NCI-H2171 treated with DMSO at 0.1 percent for 48 hours (cell line): ENCODE results near the gene ACACB.
A peak's percentile ranks its signal among the peaks of the same experiment; 100 is the strongest.

ENCODE experiments used
- DNase-seq: peaks from one replicate; lab custom pipeline; 2025; lab: John Stamatoyannopoulos, UW

ACACB gene

GRCh38 chr12:109277899-109278762, 161.7 kb downstream of the ACACB start:
- DNase-seq = peak; percentile 79

GRCh38 chr12:109278912-109279311, 162.5 kb downstream of the ACACB start:
- no peak for DNase-seq

DNA sequence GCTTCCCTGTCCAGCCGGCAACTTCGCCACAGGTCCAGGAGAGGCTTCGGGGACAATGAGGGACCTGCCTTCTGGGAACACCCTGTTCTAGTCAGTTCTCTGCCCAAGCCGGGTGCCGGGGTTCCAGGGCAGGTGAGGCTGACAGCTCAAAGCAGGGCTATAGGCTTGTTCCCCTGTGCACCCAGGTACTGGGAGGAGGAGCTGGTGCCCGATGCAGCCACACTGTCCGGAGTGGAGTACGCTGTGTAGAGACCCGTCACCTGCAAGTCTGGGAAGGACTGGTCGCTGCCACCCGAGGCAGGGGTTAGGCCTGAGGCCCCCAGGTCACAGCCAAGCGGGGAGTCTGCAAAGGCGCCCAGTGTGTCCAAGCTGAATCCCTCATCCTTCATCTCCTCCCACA, 163.1 kb downstream of the ACACB start:
- DNase-seq = no peak

GRCh38 chr12:109281452-109281851, 165.1 kb downstream of the ACACB start:
- DNase-seq = no peak

DNA sequence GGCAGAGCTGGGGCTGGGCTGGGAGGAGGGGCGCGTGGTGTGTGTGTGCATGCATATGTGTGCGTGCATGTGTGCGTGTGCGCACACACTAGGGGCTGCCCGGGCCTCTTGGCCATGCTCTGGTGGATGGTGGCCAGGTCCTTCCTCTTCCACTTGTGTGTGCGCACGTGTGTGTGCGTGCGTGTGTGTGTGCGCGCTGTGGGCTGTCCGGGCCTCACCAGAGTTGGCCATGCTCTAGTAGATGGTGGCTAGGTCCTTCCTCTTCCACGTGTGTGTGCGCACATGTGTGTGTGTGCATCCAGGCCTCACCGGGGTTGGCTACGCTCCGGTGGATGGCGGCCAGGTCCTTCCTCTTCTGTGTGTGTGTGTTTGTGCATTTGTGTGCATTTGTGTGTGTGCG, 168.0 kb downstream of the ACACB start:
- DNase-seq = no peak

- peak; percentile 8 for DNase-seq
Measured at GRCh38 chr12:109286252-109286651, 169.9 kb downstream of the ACACB start.

GRCh38 chr12:109286652-109287051, 170.3 kb downstream of the ACACB start:
- no peak for DNase-seq

DNA sequence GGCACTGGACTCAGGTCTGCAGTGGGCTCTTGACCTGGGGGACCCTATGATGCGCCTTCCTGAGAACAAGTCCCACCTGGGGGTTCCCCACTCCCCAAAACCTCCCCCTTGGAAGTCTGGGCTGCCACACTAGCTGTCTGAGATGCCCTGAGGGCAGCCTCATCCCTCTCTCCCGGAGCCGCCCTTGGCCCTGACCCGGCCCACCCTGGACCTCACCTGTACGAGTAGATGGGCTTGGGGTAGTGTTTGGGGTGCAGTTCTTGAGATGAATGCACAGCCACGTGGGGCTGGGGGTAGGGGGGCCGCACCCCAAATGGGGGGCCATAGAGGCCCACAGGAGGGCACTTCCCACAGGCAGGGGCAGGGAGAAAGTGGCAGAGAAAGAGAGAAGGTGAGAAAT, 170.8 kb downstream of the ACACB start:
- no peak for DNase-seq

DNA sequence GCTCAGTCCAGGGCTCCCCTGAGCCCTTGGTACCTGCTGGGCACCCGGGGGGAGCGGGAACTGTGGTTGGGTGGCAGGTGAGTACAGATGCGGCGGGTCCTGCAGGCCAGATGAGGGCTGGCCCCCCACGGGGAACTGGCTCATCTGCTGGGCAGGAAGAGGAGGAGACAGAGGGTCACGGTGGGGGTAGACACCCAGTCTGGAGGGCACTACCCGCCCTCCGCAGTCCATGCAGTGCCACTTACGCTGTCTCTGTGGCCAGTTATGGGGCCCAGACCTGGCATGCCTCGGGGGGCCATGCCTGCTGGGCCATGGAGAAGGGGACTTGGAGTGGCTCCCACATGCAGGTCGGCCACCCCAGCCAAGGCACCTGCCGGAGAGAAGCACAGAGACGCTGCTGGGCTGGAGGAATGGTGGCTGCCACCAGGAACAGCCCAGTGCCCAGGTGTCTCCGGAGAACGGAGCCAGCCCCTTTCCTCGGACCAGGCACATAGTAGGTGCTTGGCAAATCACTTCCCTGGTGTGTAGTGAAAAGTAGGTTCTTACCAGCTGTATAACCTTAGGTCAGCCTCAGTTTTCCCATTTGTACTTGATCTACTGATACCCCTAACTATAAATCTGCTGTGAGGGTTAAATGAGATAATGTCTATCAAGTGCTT, 171.6 kb downstream of the ACACB start:
- no peak for DNase-seq

DNA sequence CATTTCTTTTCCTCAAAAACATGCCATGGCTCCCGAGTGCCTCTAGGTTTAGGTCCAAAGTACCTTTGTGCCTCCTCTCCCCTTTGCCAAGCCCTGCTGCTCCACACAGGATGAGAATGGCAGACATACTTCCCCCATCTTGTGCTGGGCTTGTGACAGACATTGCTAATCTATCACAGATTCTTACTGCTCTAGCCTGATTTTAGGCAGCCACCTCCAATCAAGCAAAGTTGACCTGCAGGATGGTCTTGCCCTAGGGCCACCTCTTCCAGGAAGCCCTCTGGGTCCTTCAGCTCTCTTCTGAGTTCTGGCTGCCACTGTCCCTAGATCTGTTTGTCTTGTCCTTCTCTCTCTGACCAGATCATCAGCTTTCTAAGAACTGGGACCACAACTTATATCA, 172.2 kb downstream of the ACACB start:
- no peak for DNase-seq

GRCh38 chr12:109289004-109289403, 172.6 kb downstream of the ACACB start:
- peak; percentile 44 for DNase-seq

DNA sequence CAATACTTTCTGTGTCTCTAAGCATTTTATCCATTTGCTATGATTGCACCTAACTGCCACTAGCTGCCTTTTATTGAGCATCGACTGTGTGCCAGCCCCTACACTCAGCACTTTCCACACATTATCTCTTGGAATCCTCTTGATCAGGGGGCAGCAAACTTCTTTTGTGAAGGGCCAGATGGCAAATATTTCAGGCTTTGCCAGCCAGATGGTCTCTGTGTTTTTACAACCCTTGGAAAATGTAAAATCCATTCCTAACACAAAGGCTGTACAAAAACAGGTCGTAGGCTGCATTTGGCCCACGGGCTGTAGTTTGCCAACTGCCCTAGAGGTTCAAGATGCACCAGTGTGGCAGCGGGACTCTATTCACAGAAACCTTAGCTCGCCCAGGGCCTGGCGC, 173.2 kb downstream of the ACACB start:
- peak; percentile 78 for DNase-seq

DNA sequence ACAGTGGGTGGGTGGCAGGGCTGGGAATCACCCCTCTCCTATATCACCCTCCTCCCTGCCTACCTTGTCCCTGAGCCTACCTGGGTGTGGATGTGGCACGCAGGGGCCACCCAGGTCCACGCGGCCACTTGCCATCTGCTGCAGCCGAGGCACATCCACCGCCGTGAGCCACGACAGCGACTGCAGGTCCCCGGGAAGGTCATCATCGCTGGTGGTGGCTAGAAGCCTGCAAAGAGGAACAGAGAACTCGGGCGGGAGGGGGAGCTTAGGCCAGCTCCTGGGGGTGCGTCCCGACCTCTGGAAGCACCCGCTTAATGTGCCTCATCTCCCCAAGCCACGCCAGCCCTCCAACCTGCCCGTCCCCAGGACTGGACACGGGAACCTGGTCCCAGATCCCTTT, 173.7 kb downstream of the ACACB start:
- no peak for DNase-seq

DNA sequence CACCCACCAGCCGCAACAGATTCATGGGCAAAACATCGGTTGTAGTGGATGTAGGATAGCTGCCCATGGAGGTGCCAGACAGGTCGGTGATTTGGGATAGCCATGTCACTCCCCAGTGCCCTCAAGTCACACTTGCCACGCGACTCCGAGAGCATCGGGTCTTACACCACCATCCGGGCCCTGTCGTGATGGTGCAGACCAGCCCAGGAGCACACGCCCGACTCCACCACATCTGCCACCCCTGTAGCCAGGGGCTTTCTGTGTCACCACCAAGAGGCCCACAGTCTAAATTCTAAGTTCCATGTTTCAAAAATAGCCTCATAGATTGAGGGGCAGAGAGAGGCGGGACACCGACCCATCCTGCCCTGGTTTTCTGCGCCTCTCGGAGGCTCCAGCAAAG, 174.7 kb downstream of the ACACB start:
- no peak for DNase-seq

DNA sequence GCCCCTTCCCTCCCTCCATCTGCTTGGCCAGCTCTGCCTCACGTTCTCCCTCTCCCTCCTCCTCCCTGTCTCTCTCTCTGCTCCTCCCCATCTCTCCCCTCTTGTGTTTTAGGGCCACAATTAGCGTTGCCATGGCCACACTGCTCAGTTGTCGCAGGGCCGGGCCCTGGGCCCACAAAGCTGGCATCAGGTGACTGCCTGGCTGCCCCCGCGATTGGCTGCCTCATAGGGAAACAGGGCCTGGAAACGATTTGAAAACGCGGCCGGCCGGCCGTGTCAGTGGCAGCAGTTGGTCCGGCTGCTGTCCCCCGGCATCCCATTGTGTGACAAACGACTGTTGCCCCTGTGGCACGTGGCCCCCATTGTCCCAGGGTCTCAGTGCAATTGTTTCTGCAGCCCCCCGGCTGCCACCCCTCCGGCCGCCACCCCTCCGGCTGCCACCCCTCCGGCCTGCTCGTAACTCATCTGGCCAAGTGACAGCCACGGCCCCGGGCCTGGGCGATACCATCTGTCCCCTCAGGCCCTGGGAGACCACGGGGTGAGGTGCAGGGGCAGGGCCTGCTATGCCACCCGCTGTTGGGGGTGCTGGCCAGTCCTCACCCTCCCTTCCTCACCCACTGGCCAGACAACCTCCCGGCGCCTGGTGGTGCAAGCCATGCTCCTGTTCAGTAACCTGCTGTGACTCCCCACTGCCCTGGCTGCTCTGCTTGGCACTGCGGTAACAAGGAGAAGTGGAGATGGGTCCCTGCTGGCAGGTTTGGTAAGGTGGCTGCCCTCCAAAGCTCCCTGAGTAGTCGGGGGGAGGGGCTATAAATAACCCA, 175.3 kb downstream of the ACACB start:
- DNase-seq = peak; percentile 97

DNA sequence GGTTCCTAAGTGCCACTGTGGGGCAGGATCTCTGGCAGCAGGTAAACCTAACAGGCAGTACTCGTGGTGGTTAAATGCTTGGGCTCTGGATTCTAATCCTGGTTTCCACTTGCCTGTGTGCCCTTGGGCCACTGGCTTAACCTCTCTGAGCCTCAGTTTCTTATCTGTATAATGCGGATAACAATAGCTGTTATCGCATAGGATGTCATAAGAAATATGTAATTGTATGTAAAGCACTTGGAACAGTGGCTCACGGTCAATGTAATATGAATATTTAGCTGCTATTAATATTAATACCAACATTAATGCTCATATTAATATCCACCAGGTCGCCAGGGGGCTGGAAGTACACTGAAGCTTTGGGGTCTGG, 175.9 kb downstream of the ACACB start:
- no peak for DNase-seq

- no peak for DNase-seq
Measured at GRCh38 chr12:109293106-109293505, 176.7 kb downstream of the ACACB start.

GRCh38 chr12:109294286-109294796, 178.0 kb downstream of the ACACB start:
- DNase-seq = no peak

- DNase-seq = no peak
Measured at GRCh38 chr12:109295764-109296425, 179.5 kb downstream of the ACACB start.

GRCh38 chr12:109296431-109296830, 180.0 kb downstream of the ACACB start:
- no peak for DNase-seq

DNA sequence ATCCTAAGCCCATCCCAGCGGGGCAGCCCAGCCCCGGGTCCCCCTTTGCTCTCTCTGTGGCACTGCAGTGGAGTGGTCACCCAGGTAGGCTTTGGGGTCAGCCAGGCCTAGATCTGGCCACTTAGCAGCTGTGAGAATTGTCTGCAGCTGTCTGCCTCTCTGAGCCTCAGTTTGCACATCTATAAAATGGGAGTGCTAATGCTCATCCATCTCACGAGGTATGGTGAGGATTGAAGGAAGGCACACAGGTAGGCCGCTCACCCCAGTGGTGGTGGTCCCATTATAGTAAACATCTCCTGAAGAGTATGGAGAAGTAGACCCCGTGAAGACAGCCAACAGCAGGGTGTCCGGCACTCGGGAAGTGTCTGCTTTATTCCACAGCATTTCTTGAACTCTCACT, 183.5 kb downstream of the ACACB start:
- no peak for DNase-seq

GRCh38 chr12:109301643-109302168, 185.3 kb downstream of the ACACB start:
- no peak for DNase-seq
